Activated CD4-positive, alpha-beta T cell treated with anti-CD3 and anti-CD28 coated beads, Interleukin-10, Interleukin-2, amounts not matched to agents 100 ng/mL and 50 ng/mL, durations not matched to agents 16 hours and 8 hours (primary cell): ENCODE measurements around the gene PSMC3.

Source experiments
- DNase-seq: peaks from one replicate; pipeline ENCODE4 v3.0.0-alpha.2; 2020

PSMC3 gene

GRCh38 chr11:47374720-47375019 is 51.6 kb downstream of the PSMC3 start:
- no peak for DNase-seq

GRCh38 chr11:47373876-47374719 is 52.1 kb downstream of the PSMC3 start:
- peak; percentile 87 for DNase-seq

- DNase-seq: no peak
Observed at GRCh38 chr11:47372422-47372821, 53.8 kb downstream of the PSMC3 start.

GRCh38 chr11:47369676-47370075 is 56.6 kb downstream of the PSMC3 start:
- no peak for DNase-seq
